A549 (cell line): ENCODE results near the gene COPZ1. TPM values are rescaled to one million over a fixed set of nuclear protein-coding genes. Genes with fewer than 3 reads are reported as not detected.

ENCODE experiments used
- ATAC-seq, 2 experiments: fragments of 200-7000 bp in 1 of 2; fragments of >200 bp in 1 of 2; cut with Nextera tagmentation in 1 of 2; cut with Tn5 transposase in 1 of 2; 3 replicates each; pipeline versions ENCODE4 v1.8.0 to v1.9.1; 2018 to 2020; ENCODE audit warnings: mild to moderate bottlenecking in 1 of 2, moderate library complexity in 1 of 2
- CTCF ChIA-PET: fragments of 300-600 bp; sonication (Branson Sonifier 250); formaldehyde crosslinking; extraction: SDS; loops from one replicate; lab custom pipeline; 2021; ENCODE audit warnings: antibody characterized with exemption, inconsistent platforms; lab: Yijun Ruan, JAX
- POLR2A ChIA-PET: fragments of 350-600 bp; formaldehyde crosslinking; extraction: SDS; loops from one replicate; lab custom pipeline; 2021; ENCODE audit warnings: antibody characterized with exemption, inconsistent platforms; lab: Yijun Ruan, JAX
- DNase-seq, 2 experiments: peaks; one replicate each; pipeline versions ENCODE4 v3.0.0 to v3.0.0-alpha.2; 2011 to 2016; ENCODE audit warnings: low read depth in 1 of 2, low spot score in 1 of 2
- FAIRE-seq: peaks from 2 replicates; lab custom pipeline; 2011; peaks lifted over from hg19 to GRCh38; lab: Jason Lieb, UNC
- H3K27ac ChIP-seq, 2 experiments: fragments of >200 bp; sonication (Bioruptor Twin); formaldehyde crosslinking; 3 replicates each; pipeline ENCODE4 v1.5.1; 2016 to 2017
- H3K4me1 ChIP-seq: fragments of >200 bp; sonication (Bioruptor Twin); formaldehyde crosslinking; 3 replicates; pipeline ENCODE4 v1.6.1; 2016
- H3K4me2 ChIP-seq: fragments of >200 bp; sonication (Bioruptor Twin); formaldehyde crosslinking; 3 replicates; pipeline ENCODE4 v1.6.1; 2016
- H3K4me3 ChIP-seq: fragments of >200 bp; sonication (Bioruptor Twin); formaldehyde crosslinking; 3 replicates; pipeline ENCODE4 v1.5.1; 2016
- H3K9me3 ChIP-seq: fragments of >200 bp; sonication (Bioruptor Twin); formaldehyde crosslinking; 3 replicates; pipeline ENCODE4 v1.6.1; 2016
- CBX2 ChIP-seq: fragments of 200-600 bp; sonication (generic); IDR thresholded peaks from 2 replicates; pipeline ENCODE4 v1.6.1; 2016; ENCODE audit warnings: low read depth, mild to moderate bottlenecking, borderline replicate concordance
- CHD4 ChIP-seq: fragments of 200-600 bp; sonication (generic); IDR thresholded peaks from 2 replicates; pipeline ENCODE4 v1.6.1; 2016; ENCODE audit warnings: antibody characterized with exemption, mild to moderate bottlenecking, borderline replicate concordance
- EHMT2 ChIP-seq: fragments of 200-600 bp; sonication (generic); IDR thresholded peaks from 2 replicates; pipeline ENCODE4 v1.6.1; 2016; ENCODE audit warnings: antibody characterized with exemption, low read depth, mild to moderate bottlenecking, moderate library complexity
- ESRRA ChIP-seq: fragments of 150-350 bp; IDR thresholded peaks from 2 replicates; pipeline ENCODE4 v1.6.1; 2014; ENCODE audit warnings: mild to moderate bottlenecking, low read length, borderline replicate concordance
- MAFK ChIP-seq: fragments of 450-650 bp; IDR thresholded peaks from 2 replicates; pipeline ENCODE4 v1.6.1; 2014; ENCODE audit not compliant: partially characterized antibody
- MYC ChIP-seq: IDR thresholded peaks from 2 replicates; pipeline ENCODE4 v1.6.1; 2012; ENCODE audit warnings: mild to moderate bottlenecking, inconsistent platforms, low read length, improper control_type of control experiment, borderline replicate concordance
- NPAS2 ChIP-seq: fragments of 250-450 bp; sonication (Bioruptor Pico); IDR thresholded peaks from 2 replicates; pipeline ENCODE4 v1.8.0; 2022; ENCODE audit warnings: mild to moderate bottlenecking, moderate library complexity, borderline replicate concordance
- RAD21 ChIP-seq, 2 experiments: fragments of >200 bp in 1 of 2; sonication (Bioruptor Twin) in 1 of 2; formaldehyde crosslinking in 1 of 2; IDR thresholded peaks in 1 of 2; conservative IDR thresholded peaks in 1 of 2; 2 replicates in 1 of 2; 3 replicates in 1 of 2; pipeline ENCODE4 v1.6.1; 2012 to 2018; ENCODE audit warnings: inconsistent platforms in 1 of 2
- RFX5 ChIP-seq: fragments of 450-650 bp; IDR thresholded peaks from 2 replicates; pipeline ENCODE4 v1.7.1; 2014; ENCODE audit warnings: antibody characterized with exemption, mild to moderate bottlenecking, moderate library complexity
- SMC3 ChIP-seq: fragments of >200 bp; sonication (Bioruptor Twin); formaldehyde crosslinking; IDR thresholded peaks from 3 replicates; pipeline ENCODE4 v1.6.1; 2018; ENCODE audit warnings: inconsistent platforms
- ZNF302 ChIP-seq: fragments of 250-450 bp; sonication (Bioruptor Pico); IDR thresholded peaks from 2 replicates; pipeline ENCODE4 v1.9.0; 2021; ENCODE audit warnings: inconsistent platforms, mild to moderate bottlenecking, moderate library complexity
- WGBS: methylation state at CpG from one replicate; pipeline ENCODE4 v1.1.6; 2017; ENCODE audit errors: missing lambda C conversion rate; 5-methylcytosine and 5-hydroxymethylcytosine counted together
- polyA plus RNA-seq, 4 experiments: library from polyadenylated mRNA; depleted of rRNA in 3 of 4; stranded (reverse); fragments of >200 nt; fragmentation: RNase III in 1 of 4; extraction: RNeasy Plus Mini Kit Qiagen cat#74134 plus additional on column Dnase treatment in 1 of 4; gene quantifications; 2 replicates in 3 of 4; 3 replicates in 1 of 4; pipeline ENCODE4 v1.2.3, GENCODE V29; 2011 to 2017
- TF ChIP-seq, protein P1 (sequence below): fragments of >200 bp; sonication (Bioruptor Twin); formaldehyde crosslinking; IDR thresholded peaks from 3 replicates; pipeline ENCODE4 v1.6.1; 2016
- TF ChIP-seq, protein P2 (sequence below): IDR thresholded peaks from 2 replicates; pipeline ENCODE4 v1.6.1; 2012; ENCODE audit warnings: low read depth, borderline replicate concordance
- TF ChIP-seq, protein P3 (sequence below): fragments of 150-350 bp; IDR thresholded peaks from 2 replicates; pipeline ENCODE4 v1.6.1; 2014; ENCODE audit warnings: low read depth, mild to moderate bottlenecking, low read length
- TF ChIP-seq, protein P4 (sequence below): IDR thresholded peaks from 2 replicates; pipeline ENCODE4 v1.6.1; 2012
- TF ChIP-seq, protein P5 (sequence below): fragments of >200 bp; sonication (Bioruptor Twin); formaldehyde crosslinking; IDR thresholded peaks from 3 replicates; pipeline ENCODE4 v1.5.1; 2016

The COPZ1 gene
- polyA plus RNA-seq, 2 of the 4 experiments (the other 2 are of a cell fraction), result 300 to 613 TPM

DNA sequence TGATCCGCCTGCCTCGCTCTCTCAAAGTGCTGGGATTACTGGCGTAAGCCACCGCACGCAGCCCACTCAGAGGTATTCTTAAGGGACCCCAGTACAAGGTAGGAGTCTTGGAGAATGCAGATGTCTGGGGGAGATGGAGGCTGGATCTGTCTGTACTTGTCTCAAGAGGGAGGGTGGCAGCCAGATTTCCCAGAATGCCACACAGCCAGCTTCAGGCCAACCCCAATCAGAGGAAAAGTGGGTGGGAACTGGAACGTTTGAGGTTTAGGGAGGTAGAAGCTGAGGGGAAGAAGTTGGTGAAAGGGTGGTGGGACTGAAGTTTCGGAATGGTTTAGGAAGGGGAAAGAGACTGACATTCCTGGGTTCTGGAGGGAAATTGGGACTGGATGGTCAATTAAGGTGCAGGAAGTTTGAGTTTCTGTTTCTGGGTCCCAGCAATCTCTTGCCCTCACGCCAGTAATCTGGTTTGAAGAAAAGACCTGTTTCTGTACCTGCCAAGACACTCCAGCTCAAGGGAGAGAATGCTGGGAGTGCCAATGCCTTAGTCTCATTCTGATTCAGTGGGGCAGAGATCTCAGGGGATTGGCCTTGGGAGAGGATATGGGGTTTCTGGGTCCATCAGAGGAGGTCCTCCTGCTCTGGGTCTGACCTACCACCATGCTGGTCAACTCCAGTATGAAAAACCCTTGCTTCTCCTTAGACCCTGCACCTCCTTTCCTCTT is 67.7 kb downstream of the COPZ1 start:
- no peak for FAIRE-seq
- no peak overlapping the region for H3K4me2 ChIP-seq
- no peak for ATAC-seq
- ChIA-PET CTCF (interaction anchor here (0.6 to 4.1 kb wide), 28 partner anchors 8 to 57 kb away, joined by 3 to 64 read pairs (median 5); partner anchors contain the start of genes ITGA5 and ZNF385A), POLR2A (no interaction called here)
- H3K27ac ChIP-seq, result no peak overlapping the region
- H3K4me3 ChIP-seq, result no peak overlapping the region
- H3K4me1 ChIP-seq, result peaks cover 10% of the 10 kb centered on the region; the same call in 2 of the 3 replicates
- 82% methylated on average over 8 of the region's 8 CpGs for WGBS
- TF ChIP-seq MYC (no peak), ZNF302 (CRISPR knock-in tag) (no peak), CBX2 (no peak)
- no peaks in the 10 kb centered on the region for H3K9me3 ChIP-seq
- no peak for DNase-seq

DNA sequence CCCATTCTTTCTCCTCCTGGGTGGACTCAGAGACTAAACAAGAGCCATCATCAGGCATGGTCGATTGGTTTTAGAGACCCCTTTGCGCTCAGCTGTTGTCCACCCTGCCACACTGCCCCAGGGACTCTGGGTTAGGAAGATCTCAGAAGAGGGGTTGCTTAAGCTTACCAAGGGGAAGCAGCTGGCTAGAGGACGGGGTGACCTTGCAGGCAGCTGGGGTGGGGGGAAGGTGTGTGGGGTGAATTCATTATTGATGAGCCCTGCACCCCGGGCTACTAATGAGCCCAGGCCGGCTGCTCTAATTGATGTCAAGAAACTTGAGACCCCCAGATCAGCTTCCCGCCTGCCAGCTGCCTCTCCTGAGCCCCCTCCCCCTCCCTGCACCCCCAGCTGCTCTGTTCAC is 68.3 kb downstream of the COPZ1 start:
- ChIA-PET CTCF (interaction anchor here (0.6 to 4.1 kb wide), 26 partner anchors 9 to 83 kb away, joined by 3 to 64 read pairs (median 5); partner anchors contain the start of genes ITGA5 and ZNF385A), POLR2A (no interaction called here)
- H3K27ac ChIP-seq, result no peak overlapping the region
- no peak overlapping the region for H3K4me2 ChIP-seq
- DNase-seq (no peak), ATAC-seq (no peak), FAIRE-seq (no peak)
- no peak overlapping the region for H3K4me3 ChIP-seq
- no peaks in the 10 kb centered on the region for H3K9me3 ChIP-seq
- TF ChIP-seq, protein P1, sequence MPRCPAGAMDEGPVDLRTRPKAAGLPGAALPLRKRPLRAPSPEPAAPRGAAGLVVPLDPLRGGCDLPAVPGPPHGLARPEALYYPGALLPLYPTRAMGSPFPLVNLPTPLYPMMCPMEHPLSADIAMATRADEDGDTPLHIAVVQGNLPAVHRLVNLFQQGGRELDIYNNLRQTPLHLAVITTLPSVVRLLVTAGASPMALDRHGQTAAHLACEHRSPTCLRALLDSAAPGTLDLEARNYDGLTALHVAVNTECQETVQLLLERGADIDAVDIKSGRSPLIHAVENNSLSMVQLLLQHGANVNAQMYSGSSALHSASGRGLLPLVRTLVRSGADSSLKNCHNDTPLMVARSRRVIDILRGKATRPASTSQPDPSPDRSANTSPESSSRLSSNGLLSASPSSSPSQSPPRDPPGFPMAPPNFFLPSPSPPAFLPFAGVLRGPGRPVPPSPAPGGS, result no peak
- TF ChIP-seq CBX2, result no peak
- TF ChIP-seq MYC, result no peak
- TF ChIP-seq MAFK, result no peak
- TF ChIP-seq, protein P2, sequence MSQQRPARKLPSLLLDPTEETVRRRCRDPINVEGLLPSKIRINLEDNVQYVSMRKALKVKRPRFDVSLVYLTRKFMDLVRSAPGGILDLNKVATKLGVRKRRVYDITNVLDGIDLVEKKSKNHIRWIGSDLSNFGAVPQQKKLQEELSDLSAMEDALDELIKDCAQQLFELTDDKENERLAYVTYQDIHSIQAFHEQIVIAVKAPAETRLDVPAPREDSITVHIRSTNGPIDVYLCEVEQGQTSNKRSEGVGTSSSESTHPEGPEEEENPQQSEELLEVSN, result no peak
- no peak for TF ChIP-seq ESRRA
- 84% methylated on average over 6 of the region's 6 CpGs for WGBS
- H3K4me1 ChIP-seq, result peaks cover 10% of the 10 kb centered on the region; the same call in 2 of the 3 replicates

DNA sequence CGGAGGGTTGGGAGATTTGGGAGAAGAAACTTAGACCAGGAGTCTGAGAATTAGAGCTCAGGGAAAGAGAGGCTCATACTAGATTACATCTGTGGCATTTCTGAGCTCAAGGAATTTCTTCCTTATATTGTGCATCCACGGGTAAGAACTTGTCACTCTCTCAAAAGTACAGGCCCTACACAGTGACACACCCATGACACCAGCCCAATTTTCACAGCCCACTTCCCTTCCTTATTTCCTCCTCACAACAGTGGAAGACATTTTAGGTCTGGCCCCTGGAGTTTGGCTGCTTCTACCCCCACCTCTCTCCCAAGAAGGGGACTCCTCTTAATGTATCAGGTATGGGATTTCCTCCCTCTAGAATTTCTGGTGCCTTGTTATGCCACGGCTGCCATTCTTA is 68.8 kb downstream of the COPZ1 start:
- Histone ChIP-seq H3K4me2 (no peak overlapping the region), H3K4me1 (peaks cover 7% of the 10 kb centered on the region; the same call in 2 of the 3 replicates), H3K27ac (no peak overlapping the region)
- POLR2A ChIA-PET, result no interaction called here
- DNase-seq (no peak), ATAC-seq (no peak)
- WGBS, result 48% methylated on average over 3 of the region's 3 CpGs
- TF ChIP-seq EHMT2 (no peak), CHD4 (no peak)
- TF ChIP-seq, protein P3, sequence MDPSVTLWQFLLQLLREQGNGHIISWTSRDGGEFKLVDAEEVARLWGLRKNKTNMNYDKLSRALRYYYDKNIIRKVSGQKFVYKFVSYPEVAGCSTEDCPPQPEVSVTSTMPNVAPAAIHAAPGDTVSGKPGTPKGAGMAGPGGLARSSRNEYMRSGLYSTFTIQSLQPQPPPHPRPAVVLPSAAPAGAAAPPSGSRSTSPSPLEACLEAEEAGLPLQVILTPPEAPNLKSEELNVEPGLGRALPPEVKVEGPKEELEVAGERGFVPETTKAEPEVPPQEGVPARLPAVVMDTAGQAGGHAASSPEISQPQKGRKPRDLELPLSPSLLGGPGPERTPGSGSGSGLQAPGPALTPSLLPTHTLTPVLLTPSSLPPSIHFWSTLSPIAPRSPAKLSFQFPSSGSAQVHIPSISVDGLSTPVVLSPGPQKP, result no peak
- TF ChIP-seq, protein P4, sequence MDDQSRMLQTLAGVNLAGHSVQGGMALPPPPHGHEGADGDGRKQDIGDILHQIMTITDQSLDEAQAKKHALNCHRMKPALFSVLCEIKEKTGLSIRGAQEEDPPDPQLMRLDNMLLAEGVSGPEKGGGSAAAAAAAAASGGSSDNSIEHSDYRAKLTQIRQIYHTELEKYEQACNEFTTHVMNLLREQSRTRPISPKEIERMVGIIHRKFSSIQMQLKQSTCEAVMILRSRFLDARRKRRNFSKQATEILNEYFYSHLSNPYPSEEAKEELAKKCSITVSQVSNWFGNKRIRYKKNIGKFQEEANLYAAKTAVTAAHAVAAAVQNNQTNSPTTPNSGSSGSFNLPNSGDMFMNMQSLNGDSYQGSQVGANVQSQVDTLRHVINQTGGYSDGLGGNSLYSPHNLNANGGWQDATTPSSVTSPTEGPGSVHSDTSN, result no peak
- TF ChIP-seq, all 56 proteins: peak for 0
- CTCF ChIA-PET, result interaction anchor here (0.6 to 4.1 kb wide), 26 partner anchors 9 to 83 kb away, joined by 3 to 64 read pairs (median 5); partner anchors contain the start of genes ITGA5 and ZNF385A
- Histone ChIP-seq H3K9me3 (no peaks in the 10 kb centered on the region), H3K4me3 (no peak overlapping the region)
- no peak for FAIRE-seq

DNA sequence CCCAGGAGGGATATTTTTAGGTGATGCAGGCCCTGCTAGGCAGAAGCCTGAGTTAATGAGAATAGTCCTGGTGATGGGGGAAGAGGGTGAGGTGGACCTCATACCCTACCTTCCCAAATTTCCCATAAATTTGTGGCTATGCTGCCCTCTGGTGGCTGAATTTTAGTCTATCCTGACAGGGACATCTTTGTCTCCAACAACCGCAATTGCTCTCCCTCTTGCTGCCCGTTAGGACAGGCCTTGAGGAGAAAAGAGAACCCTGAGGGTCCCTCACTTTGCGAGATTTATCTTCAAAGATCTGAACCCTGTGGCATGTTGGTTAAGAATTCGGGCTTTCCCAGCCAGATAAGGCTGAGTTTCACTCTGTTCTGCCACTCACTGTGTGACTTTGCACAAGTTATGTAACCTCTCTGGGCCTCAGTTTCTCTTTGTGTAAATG is 69.4 kb downstream of the COPZ1 start:
- no peak overlapping the region for H3K4me2 ChIP-seq
- no peak overlapping the region for H3K4me3 ChIP-seq
- FAIRE-seq (no peak), DNase-seq (peak in 1 of 2 experiments; percentile 68), ATAC-seq (peak; percentile 60 to 74; a peak in 5 of 6 replicates)
- ChIA-PET POLR2A (no interaction called here), CTCF (interaction anchor here (1.0 to 12.7 kb wide), 17 partner anchors 9 to 82 kb away, joined by 3 to 1279 read pairs (median 6); partner anchors contain the start of genes ITGA5 and ZNF385A)
- no peak overlapping the region for H3K27ac ChIP-seq
- H3K4me1 ChIP-seq, result peaks cover 7% of the 10 kb centered on the region; the same call in 2 of the 3 replicates
- H3K9me3 ChIP-seq, result no peaks in the 10 kb centered on the region
- WGBS, result 13% methylated on average over 4 of the region's 4 CpGs
- peak; percentile 40; the same call in 1 of the 3 replicates for TF ChIP-seq SMC3
- TF ChIP-seq RFX5, result no peak
- no peak for TF ChIP-seq NPAS2 (CRISPR knock-in tag)
- TF ChIP-seq, protein P5, sequence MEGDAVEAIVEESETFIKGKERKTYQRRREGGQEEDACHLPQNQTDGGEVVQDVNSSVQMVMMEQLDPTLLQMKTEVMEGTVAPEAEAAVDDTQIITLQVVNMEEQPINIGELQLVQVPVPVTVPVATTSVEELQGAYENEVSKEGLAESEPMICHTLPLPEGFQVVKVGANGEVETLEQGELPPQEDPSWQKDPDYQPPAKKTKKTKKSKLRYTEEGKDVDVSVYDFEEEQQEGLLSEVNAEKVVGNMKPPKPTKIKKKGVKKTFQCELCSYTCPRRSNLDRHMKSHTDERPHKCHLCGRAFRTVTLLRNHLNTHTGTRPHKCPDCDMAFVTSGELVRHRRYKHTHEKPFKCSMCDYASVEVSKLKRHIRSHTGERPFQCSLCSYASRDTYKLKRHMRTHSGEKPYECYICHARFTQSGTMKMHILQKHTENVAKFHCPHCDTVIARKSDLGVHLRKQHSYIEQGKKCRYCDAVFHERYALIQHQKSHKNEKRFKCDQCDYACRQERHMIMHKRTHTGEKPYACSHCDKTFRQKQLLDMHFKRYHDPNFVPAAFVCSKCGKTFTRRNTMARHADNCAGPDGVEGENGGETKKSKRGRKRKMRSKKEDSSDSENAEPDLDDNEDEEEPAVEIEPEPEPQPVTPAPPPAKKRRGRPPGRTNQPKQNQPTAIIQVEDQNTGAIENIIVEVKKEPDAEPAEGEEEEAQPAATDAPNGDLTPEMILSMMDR, result peak; percentile 86
- peak; percentile 55 to 57 for TF ChIP-seq RAD21 (conservative IDR thresholded peaks at IDR 0.05 in 1 of 2, IDR thresholded peaks at IDR 0.05 in 1 of 2)
